Endodermal cell (in vitro differentiated cells): ENCODE results near the gene ZBTB40. TPM values are rescaled to one million over a fixed set of nuclear protein-coding genes. Genes with fewer than 3 reads are reported as not detected.

Source experiments
- DNase-seq: peaks from one replicate; pipeline ENCODE4 v3.0.0-alpha.2; 2017
- H3K27ac ChIP-seq: 2 replicates; pipeline ENCODE4 v1.5.1; 2013; ENCODE audit warnings: mild to moderate bottlenecking, low read depth, low read length, moderate library complexity
- H3K27me3 ChIP-seq: 2 replicates; pipeline ENCODE4 v1.6.1; 2013; ENCODE audit warnings: mild to moderate bottlenecking, low read length, moderate library complexity; ENCODE audit not compliant: insufficient read depth, control insufficient read depth, poor library complexity, severe bottlenecking
- H3K36me3 ChIP-seq: 2 replicates; pipeline ENCODE4 v1.7.0; 2013; ENCODE audit warnings: mild to moderate bottlenecking, low read length, moderate library complexity; ENCODE audit not compliant: control insufficient read depth, insufficient read depth
- H3K4me1 ChIP-seq: one replicate; pipeline ENCODE4 v1.7.0; 2013; ENCODE audit warnings: low read length; ENCODE audit not compliant: control insufficient read depth, insufficient read depth
- H3K4me3 ChIP-seq: 2 replicates; pipeline ENCODE4 v1.5.1; 2013; ENCODE audit warnings: mild to moderate bottlenecking, low read length, moderate library complexity
- H3K9ac ChIP-seq: 2 replicates; pipeline ENCODE4 v1.6.1; 2013; ENCODE audit warnings: mild to moderate bottlenecking, low read length, moderate library complexity; ENCODE audit not compliant: poor library complexity, severe bottlenecking; ENCODE audit errors: extremely low read depth
- H3K9me3 ChIP-seq: 2 replicates; pipeline ENCODE4 v1.6.1; 2013; ENCODE audit warnings: mild to moderate bottlenecking, low read length, moderate library complexity; ENCODE audit not compliant: control insufficient read depth
- H3K27ac Mint-ChIP-seq: 2 replicates; pipeline ENCODE4 v1.8.0; 2020; ENCODE audit warnings: mixed read lengths
- H3K27me3 Mint-ChIP-seq: 2 replicates; pipeline ENCODE4 v1.8.0; 2021; ENCODE audit warnings: mild to moderate bottlenecking, mixed read lengths; ENCODE audit not compliant: insufficient read depth
- H3K36me3 Mint-ChIP-seq: 2 replicates; pipeline ENCODE4 v1.8.0; 2020; ENCODE audit warnings: low read depth, mixed read lengths
- H3K4me1 Mint-ChIP-seq: 2 replicates; pipeline ENCODE4 v1.8.0; 2020; ENCODE audit warnings: mixed read lengths
- H3K4me3 Mint-ChIP-seq: 2 replicates; pipeline ENCODE4 v1.8.0; 2020; ENCODE audit warnings: mild to moderate bottlenecking, moderate library complexity, mixed read lengths
- H3K9me3 Mint-ChIP-seq: 2 replicates; pipeline ENCODE4 v1.8.0; 2020; ENCODE audit warnings: mild to moderate bottlenecking, mixed read lengths
- WGBS, 2 experiments: methylation state at CpG; one replicate each; pipeline versions ENCODE4 v1.1.5 to v1.1.7; 2013; ENCODE audit warnings: missing lambda C conversion rate in 2 of 2, mixed read lengths in 1 of 2; ENCODE audit not compliant: insufficient coverage in 1 of 2, insufficient read length in 1 of 2; 5-methylcytosine and 5-hydroxymethylcytosine counted together
- total RNA-seq, 2 donors: library from RNA; stranded (reverse); fragmentation: NEBNext Ultra II Directional in 1 of 2; extraction: Animal tissue kit (Norgen Biotek cat#: 25700) in 1 of 2; gene quantifications; 2 replicates in 1 of 2; 3 replicates in 1 of 2; pipeline ENCODE4 v1.2.1, GENCODE V29; 2021
- TF ChIP-seq, protein P1 (sequence below): fragments of 200-600 bp; sonication (generic); conservative IDR thresholded peaks from 2 replicates; pipeline ENCODE4 v1.5.0; 2021; ENCODE audit warnings: antibody characterized with exemption, mild to moderate bottlenecking

The ZBTB40 gene
- total RNA-seq, 2 donors from 2014 or later = 18.5 to 29.7 TPM

- DNase-seq = no peak
- H3K27ac ChIP-seq = no peak overlapping the region
- H3K4me1 ChIP-seq = peaks cover 7% of the 10 kb centered on the region
- no peaks in the 10 kb centered on the region for H3K27me3 ChIP-seq
- H3K9me3 Mint-ChIP-seq = peaks cover 21% of the 10 kb centered on the region
- TF ChIP-seq, protein P1, sequence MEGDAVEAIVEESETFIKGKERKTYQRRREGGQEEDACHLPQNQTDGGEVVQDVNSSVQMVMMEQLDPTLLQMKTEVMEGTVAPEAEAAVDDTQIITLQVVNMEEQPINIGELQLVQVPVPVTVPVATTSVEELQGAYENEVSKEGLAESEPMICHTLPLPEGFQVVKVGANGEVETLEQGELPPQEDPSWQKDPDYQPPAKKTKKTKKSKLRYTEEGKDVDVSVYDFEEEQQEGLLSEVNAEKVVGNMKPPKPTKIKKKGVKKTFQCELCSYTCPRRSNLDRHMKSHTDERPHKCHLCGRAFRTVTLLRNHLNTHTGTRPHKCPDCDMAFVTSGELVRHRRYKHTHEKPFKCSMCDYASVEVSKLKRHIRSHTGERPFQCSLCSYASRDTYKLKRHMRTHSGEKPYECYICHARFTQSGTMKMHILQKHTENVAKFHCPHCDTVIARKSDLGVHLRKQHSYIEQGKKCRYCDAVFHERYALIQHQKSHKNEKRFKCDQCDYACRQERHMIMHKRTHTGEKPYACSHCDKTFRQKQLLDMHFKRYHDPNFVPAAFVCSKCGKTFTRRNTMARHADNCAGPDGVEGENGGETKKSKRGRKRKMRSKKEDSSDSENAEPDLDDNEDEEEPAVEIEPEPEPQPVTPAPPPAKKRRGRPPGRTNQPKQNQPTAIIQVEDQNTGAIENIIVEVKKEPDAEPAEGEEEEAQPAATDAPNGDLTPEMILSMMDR = no peak
- 93 to 100% methylated on average over 3 of the region's 3 CpGs for WGBS, 2 experiments
- H3K36me3 Mint-ChIP-seq = peaks cover 26% of the 10 kb centered on the region
- H3K4me3 Mint-ChIP-seq = no peak overlapping the region
- H3K9ac ChIP-seq = no peak overlapping the region
- H3K27ac Mint-ChIP-seq = no peak overlapping the region
- H3K9me3 ChIP-seq = peaks cover 18% of the 10 kb centered on the region
- no peak overlapping the region for H3K4me3 ChIP-seq
- peaks cover 6% of the 10 kb centered on the region for H3K36me3 ChIP-seq
- peaks cover 9% of the 10 kb centered on the region for H3K4me1 Mint-ChIP-seq
- H3K27me3 Mint-ChIP-seq = no peaks in the 10 kb centered on the region
These were observed 33.8 kb downstream of the ZBTB40 start for GRCh38 chr1:22485431-22485830.

GRCh38 chr1:22487781-22488180, 36.1 kb downstream of the ZBTB40 start:
- peaks cover 18% of the 10 kb centered on the region for H3K4me1 Mint-ChIP-seq
- TF ChIP-seq, protein P1 = no peak
- 74 to 80% methylated on average over 5 of the region's 5 CpGs for WGBS, 2 experiments
- Histone ChIP-seq H3K36me3 (peaks cover 15% of the 10 kb centered on the region), H3K9me3 (peaks cover 18% of the 10 kb centered on the region), H3K4me3 (no peak overlapping the region), H3K4me1 (peaks cover 11% of the 10 kb centered on the region), H3K27me3 (no peaks in the 10 kb centered on the region), H3K9ac (no peak overlapping the region), H3K27ac (no peak overlapping the region)
- no peak for DNase-seq
- H3K9me3 Mint-ChIP-seq = peaks cover 21% of the 10 kb centered on the region
- no peaks in the 10 kb centered on the region for H3K27me3 Mint-ChIP-seq
- H3K36me3 Mint-ChIP-seq = peaks cover 28% of the 10 kb centered on the region
- H3K27ac Mint-ChIP-seq = no peak overlapping the region
- no peak overlapping the region for H3K4me3 Mint-ChIP-seq

DNA sequence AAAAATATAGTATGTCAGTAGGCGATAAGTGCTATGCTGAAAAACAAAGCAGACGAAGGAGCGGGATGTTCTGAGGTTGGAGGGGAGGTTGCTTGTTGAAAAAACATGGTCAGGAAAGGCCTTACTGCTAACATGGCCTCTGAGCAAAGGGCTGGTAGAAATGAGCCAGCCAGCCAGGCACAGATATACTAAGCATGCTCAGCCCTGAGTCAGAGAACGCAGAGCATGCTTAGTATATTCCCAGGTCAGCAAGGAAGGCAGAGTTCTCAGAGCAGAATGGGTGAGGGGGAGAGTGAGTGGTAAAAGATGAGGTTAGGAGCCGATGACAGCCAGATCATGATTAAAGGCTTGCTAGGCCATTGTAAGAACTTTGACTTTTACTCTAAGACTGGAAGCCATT, 36.7 kb downstream of the ZBTB40 start:
- H3K36me3 Mint-ChIP-seq = peaks cover 29% of the 10 kb centered on the region
- TF ChIP-seq, protein P1 = no peak
- no peaks in the 10 kb centered on the region for H3K27me3 ChIP-seq
- H3K9me3 ChIP-seq = peaks cover 18% of the 10 kb centered on the region
- no peaks in the 10 kb centered on the region for H3K27me3 Mint-ChIP-seq
- peaks cover 18% of the 10 kb centered on the region for H3K4me1 Mint-ChIP-seq
- H3K4me1 ChIP-seq = peaks cover 11% of the 10 kb centered on the region
- no peak overlapping the region for H3K27ac Mint-ChIP-seq
- H3K4me3 Mint-ChIP-seq = no peak overlapping the region
- peaks cover 21% of the 10 kb centered on the region for H3K36me3 ChIP-seq
- H3K9ac ChIP-seq = no peak overlapping the region
- no peak overlapping the region for H3K4me3 ChIP-seq
- DNase-seq = no peak
- no peak overlapping the region for H3K27ac ChIP-seq
- WGBS, 2 experiments = 84 to 87% methylated on average over 4 to 5 of the region's 5 CpGs
- peaks cover 17% of the 10 kb centered on the region for H3K9me3 Mint-ChIP-seq
